NCI-H1105 (cell line): ENCODE results near the gene CST9L.

Experiments used
- DNase-seq: peaks from one replicate; lab custom pipeline; 2025; lab: John Stamatoyannopoulos, UW

Gene CST9L

GRCh38 chr20:23568320-23568970 is at the start of gene CST9L:
Gene CST9L, minus strand, starts transcription at chr20:23568484. Its CDS starts 34 bp downstream, at chr20:23568450.
- DNase-seq = no peak

- no peak for DNase-seq
These were observed 45.9 kb upstream of the CST9L start for GRCh38 chr20:23614163-23614562.

- no peak for DNase-seq
These were observed 45.4 kb upstream of the CST9L start for GRCh38 chr20:23613676-23614075.

- DNase-seq = no peak
These were observed 44.1 kb upstream of the CST9L start for GRCh38 chr20:23612396-23612795.

- no peak for DNase-seq
These were observed 41.3 kb upstream of the CST9L start for GRCh38 chr20:23609486-23610109.

- DNase-seq = no peak
These were observed 40.1 kb upstream of the CST9L start for GRCh38 chr20:23608251-23608846.

- DNase-seq = no peak
These were observed 39.4 kb upstream of the CST9L start for GRCh38 chr20:23607497-23608245.

- peak; percentile 64 for DNase-seq
These were observed 38.4 kb upstream of the CST9L start for GRCh38 chr20:23606652-23607049.

GRCh38 chr20:23605867-23606651 is 37.8 kb upstream of the CST9L start, which contains the start of gene CST9:
Gene CST9, minus strand, starts transcription at chr20:23605917. Its CDS starts 53 bp downstream, at chr20:23605864.
- no peak for DNase-seq

- DNase-seq = no peak
These were observed 36.0 kb upstream of the CST9L start for GRCh38 chr20:23604306-23604705.

- DNase-seq = no peak
These were observed 35.0 kb upstream of the CST9L start for GRCh38 chr20:23603321-23603720.

- no peak for DNase-seq
These were observed 34.4 kb upstream of the CST9L start for GRCh38 chr20:23602699-23603098.

- no peak for DNase-seq
These were observed 34.0 kb upstream of the CST9L start for GRCh38 chr20:23602241-23602640.

- no peak for DNase-seq
These were observed 33.4 kb upstream of the CST9L start for GRCh38 chr20:23601715-23602114.

GRCh38 chr20:23598481-23598880 is 30.2 kb upstream of the CST9L start:
- no peak for DNase-seq

- no peak for DNase-seq
These were observed 28.4 kb upstream of the CST9L start for GRCh38 chr20:23596579-23597250.

- no peak for DNase-seq
These were observed 27.7 kb upstream of the CST9L start for GRCh38 chr20:23595941-23596340.

GRCh38 chr20:23588434-23589403 is 20.4 kb upstream of the CST9L start:
- DNase-seq = no peak

- no peak for DNase-seq
These were observed 19.3 kb upstream of the CST9L start for GRCh38 chr20:23587631-23588030.
